Endodermal cell (in vitro differentiated cells): ENCODE results near the gene LMO7. TPM values are rescaled to one million over a fixed set of nuclear protein-coding genes. Genes with fewer than 3 reads are reported as not detected.

Experiments used
- DNase-seq: peaks from one replicate; pipeline ENCODE4 v3.0.0-alpha.2; 2017
- H3K27ac ChIP-seq: 2 replicates; pipeline ENCODE4 v1.5.1; 2013; ENCODE audit warnings: mild to moderate bottlenecking, low read depth, low read length, moderate library complexity
- H3K27me3 ChIP-seq: 2 replicates; pipeline ENCODE4 v1.6.1; 2013; ENCODE audit warnings: mild to moderate bottlenecking, low read length, moderate library complexity; ENCODE audit not compliant: insufficient read depth, control insufficient read depth, poor library complexity, severe bottlenecking
- H3K36me3 ChIP-seq: 2 replicates; pipeline ENCODE4 v1.7.0; 2013; ENCODE audit warnings: mild to moderate bottlenecking, low read length, moderate library complexity; ENCODE audit not compliant: control insufficient read depth, insufficient read depth
- H3K4me1 ChIP-seq: one replicate; pipeline ENCODE4 v1.7.0; 2013; ENCODE audit warnings: low read length; ENCODE audit not compliant: control insufficient read depth, insufficient read depth
- H3K4me3 ChIP-seq: 2 replicates; pipeline ENCODE4 v1.5.1; 2013; ENCODE audit warnings: mild to moderate bottlenecking, low read length, moderate library complexity
- H3K9ac ChIP-seq: 2 replicates; pipeline ENCODE4 v1.6.1; 2013; ENCODE audit warnings: mild to moderate bottlenecking, low read length, moderate library complexity; ENCODE audit not compliant: poor library complexity, severe bottlenecking; ENCODE audit errors: extremely low read depth
- H3K9me3 ChIP-seq: 2 replicates; pipeline ENCODE4 v1.6.1; 2013; ENCODE audit warnings: mild to moderate bottlenecking, low read length, moderate library complexity; ENCODE audit not compliant: control insufficient read depth
- H3K27ac Mint-ChIP-seq: 2 replicates; pipeline ENCODE4 v1.8.0; 2020; ENCODE audit warnings: mixed read lengths
- H3K27me3 Mint-ChIP-seq: 2 replicates; pipeline ENCODE4 v1.8.0; 2021; ENCODE audit warnings: mild to moderate bottlenecking, mixed read lengths; ENCODE audit not compliant: insufficient read depth
- H3K36me3 Mint-ChIP-seq: 2 replicates; pipeline ENCODE4 v1.8.0; 2020; ENCODE audit warnings: low read depth, mixed read lengths
- H3K4me1 Mint-ChIP-seq: 2 replicates; pipeline ENCODE4 v1.8.0; 2020; ENCODE audit warnings: mixed read lengths
- H3K4me3 Mint-ChIP-seq: 2 replicates; pipeline ENCODE4 v1.8.0; 2020; ENCODE audit warnings: mild to moderate bottlenecking, moderate library complexity, mixed read lengths
- H3K9me3 Mint-ChIP-seq: 2 replicates; pipeline ENCODE4 v1.8.0; 2020; ENCODE audit warnings: mild to moderate bottlenecking, mixed read lengths
- CTCF ChIP-seq: fragments of 200-600 bp; sonication (generic); conservative IDR thresholded peaks from 2 replicates; pipeline ENCODE4 v1.5.0; 2021; ENCODE audit warnings: antibody characterized with exemption, mild to moderate bottlenecking
- WGBS, 2 experiments: methylation state at CpG; one replicate each; pipeline versions ENCODE4 v1.1.5 to v1.1.7; 2013; ENCODE audit warnings: missing lambda C conversion rate in 2 of 2, mixed read lengths in 1 of 2; ENCODE audit not compliant: insufficient coverage in 1 of 2, insufficient read length in 1 of 2; 5-methylcytosine and 5-hydroxymethylcytosine counted together
- total RNA-seq, 2 donors: library from RNA; stranded (reverse); fragmentation: NEBNext Ultra II Directional in 1 of 2; extraction: Animal tissue kit (Norgen Biotek cat#: 25700) in 1 of 2; gene quantifications; 2 replicates in 1 of 2; 3 replicates in 1 of 2; pipeline ENCODE4 v1.2.1, GENCODE V29; 2021

Gene LMO7
- total RNA-seq, 2 donors from 2014 or later: 9.9 to 14.1 TPM

GRCh38 chr13:75736173-75736572, 100.0 kb downstream of the LMO7 start:
- Histone ChIP-seq H3K9ac (no peak overlapping the region), H3K36me3 (no peaks in the 10 kb centered on the region), H3K9me3 (peaks cover 10% of the 10 kb centered on the region), H3K4me3 (no peak overlapping the region), H3K27ac (no peak overlapping the region), H3K27me3 (no peaks in the 10 kb centered on the region), H3K4me1 (no peaks in the 10 kb centered on the region)
- H3K27me3 Mint-ChIP-seq: no peaks in the 10 kb centered on the region
- peaks cover 3% of the 10 kb centered on the region for H3K4me1 Mint-ChIP-seq
- 92 to 100% methylated on average over 3 of the region's 3 CpGs for WGBS, 2 experiments
- TF ChIP-seq CTCF: no peak
- no peak overlapping the region for H3K27ac Mint-ChIP-seq
- peaks cover 38% of the 10 kb centered on the region for H3K9me3 Mint-ChIP-seq
- no peak for DNase-seq
- peaks cover 34% of the 10 kb centered on the region for H3K36me3 Mint-ChIP-seq
- H3K4me3 Mint-ChIP-seq: no peak overlapping the region

- Mint-ChIP-seq H3K36me3 (peaks cover 12% of the 10 kb centered on the region), H3K4me3 (no peak overlapping the region), H3K4me1 (peaks cover 3% of the 10 kb centered on the region), H3K27ac (no peak overlapping the region), H3K9me3 (peaks cover 20% of the 10 kb centered on the region), H3K27me3 (no peaks in the 10 kb centered on the region)
- Histone ChIP-seq H3K9ac (no peak overlapping the region), H3K27me3 (no peaks in the 10 kb centered on the region), H3K36me3 (no peaks in the 10 kb centered on the region), H3K4me3 (no peak overlapping the region), H3K4me1 (no peaks in the 10 kb centered on the region), H3K27ac (no peak overlapping the region), H3K9me3 (peaks cover 5% of the 10 kb centered on the region)
- DNase-seq: no peak
- no peak for TF ChIP-seq CTCF
- 100% methylated on average over 1 of the region's 1 CpG for WGBS, 2 experiments
Observed at GRCh38 chr13:75738841-75739240, 102.7 kb downstream of the LMO7 start.

- Mint-ChIP-seq H3K27ac (no peak overlapping the region), H3K4me3 (no peak overlapping the region)
- 94 to 100% methylated on average over 2 of the region's 2 CpGs for WGBS, 2 experiments
Observed at GRCh38 chr13:75739244-75739868, 103.2 kb downstream of the LMO7 start.

More at GRCh38 chr13:75739244-75739868, 103.2 kb downstream of the LMO7 start:
- no peak overlapping the region for H3K4me3 ChIP-seq
- H3K9me3 Mint-ChIP-seq: peaks cover 17% of the 10 kb centered on the region
- H3K9ac ChIP-seq: no peak overlapping the region
- peaks cover 3% of the 10 kb centered on the region for H3K4me1 Mint-ChIP-seq
- no peak for TF ChIP-seq CTCF
- peaks cover 9% of the 10 kb centered on the region for H3K36me3 Mint-ChIP-seq
- H3K27me3 ChIP-seq: no peaks in the 10 kb centered on the region
- DNase-seq: no peak
- H3K27ac ChIP-seq: no peak overlapping the region
- H3K4me1 ChIP-seq: no peaks in the 10 kb centered on the region
- no peaks in the 10 kb centered on the region for H3K27me3 Mint-ChIP-seq
- no peaks in the 10 kb centered on the region for H3K36me3 ChIP-seq
- H3K9me3 ChIP-seq: peaks cover under 1% of the 10 kb centered on the region
